ENCODE results near the gene ADK. TPM values are rescaled to one million over a fixed set of nuclear protein-coding genes. Genes with fewer than 3 reads are reported as not detected.

ADK gene
- total and polyA plus RNA-seq, 2 experiments from 2014 or later, result 46.7 to 53.7 TPM

GRCh38 chr10:74223755-74224529, 72.9 kb downstream of the ADK start:
- Histone ChIP-seq H3K9me2 (replicated peaks; ENCODE audit: insufficient read depth) (no peaks in the 10 kb centered on the region), H2AFZ (no peak overlapping the region), H4K20me1 (ENCODE audit: insufficient read depth, poor library complexity, severe bottlenecking) (no peaks in the 10 kb centered on the region), H3K4me1 (ENCODE audit: insufficient read depth) (no peaks in the 10 kb centered on the region), H3K27me3 (no peaks in the 10 kb centered on the region), H3K4me2 (no peak overlapping the region), H3K27ac (no peak overlapping the region), H3K36me3 (replicated peaks; ENCODE audit: insufficient read depth, low read depth) (no peaks in the 10 kb centered on the region), H3K79me2 (no peaks in the 10 kb centered on the region), H3K9me3 (ENCODE audit: low read depth) (no peaks in the 10 kb centered on the region), H3K4me3 (no peak overlapping the region)
- TF ChIP-seq CTCF (IDR thresholded peaks at IDR 0.05; ENCODE audit: poor library complexity), result no peak
- TF ChIP-seq EZH2 (IDR thresholded peaks at IDR 0.05; ENCODE audit: borderline replicate concordance), result no peak
- TF ChIP-seq EZH2phosphoT487 (IDR thresholded peaks at IDR 0.05; ENCODE audit: low read depth, severe bottlenecking, unreplicated experiment), result no peak
- DNase-seq (ENCODE audit: low spot score), result no peak
- WGBS (ENCODE audit: low lambda C conversion rate, missing lambda C conversion rate), result 72% methylated on average over 9 of the region's 9 CpGs

- H2AFZ ChIP-seq, result no peak overlapping the region
- 92% methylated on average over 3 of the region's 3 CpGs for WGBS (ENCODE audit: low lambda C conversion rate, missing lambda C conversion rate)
- H3K4me2 ChIP-seq, result no peak overlapping the region
- no peaks in the 10 kb centered on the region for H3K9me3 ChIP-seq (ENCODE audit: low read depth)
- no peaks in the 10 kb centered on the region for H3K27me3 ChIP-seq
- no peaks in the 10 kb centered on the region for H3K79me2 ChIP-seq
- H4K20me1 ChIP-seq (ENCODE audit: insufficient read depth, poor library complexity, severe bottlenecking), result no peaks in the 10 kb centered on the region
- TF ChIP-seq EZH2 (IDR thresholded peaks at IDR 0.05; ENCODE audit: borderline replicate concordance) (no peak), CTCF (IDR thresholded peaks at IDR 0.05; ENCODE audit: poor library complexity) (no peak), EZH2phosphoT487 (IDR thresholded peaks at IDR 0.05; ENCODE audit: low read depth, severe bottlenecking, unreplicated experiment) (no peak)
- H3K36me3 ChIP-seq (replicated peaks; ENCODE audit: insufficient read depth, low read depth), result no peaks in the 10 kb centered on the region
- H3K4me3 ChIP-seq, result no peak overlapping the region
- DNase-seq (ENCODE audit: low spot score), result no peak
- H3K4me1 ChIP-seq (ENCODE audit: insufficient read depth), result no peaks in the 10 kb centered on the region
- H3K9me2 ChIP-seq (replicated peaks; ENCODE audit: insufficient read depth), result no peaks in the 10 kb centered on the region
- H3K27ac ChIP-seq, result no peak overlapping the region
Observed at GRCh38 chr10:74227697-74228424, 76.8 kb downstream of the ADK start.

GRCh38 chr10:74231375-74231774, 80.4 kb downstream of the ADK start:
- H3K9me3 ChIP-seq (ENCODE audit: low read depth), result no peaks in the 10 kb centered on the region
- no peak overlapping the region for H3K4me3 ChIP-seq
- H3K36me3 ChIP-seq (replicated peaks; ENCODE audit: insufficient read depth, low read depth), result no peaks in the 10 kb centered on the region
- TF ChIP-seq EZH2phosphoT487 (IDR thresholded peaks at IDR 0.05; ENCODE audit: low read depth, severe bottlenecking, unreplicated experiment), result no peak
- no peak for TF ChIP-seq CTCF (IDR thresholded peaks at IDR 0.05; ENCODE audit: poor library complexity)
- no peak for TF ChIP-seq EZH2 (IDR thresholded peaks at IDR 0.05; ENCODE audit: borderline replicate concordance)
- no peak overlapping the region for H3K4me2 ChIP-seq
- no peak for DNase-seq (ENCODE audit: low spot score)
- H3K4me1 ChIP-seq (ENCODE audit: insufficient read depth), result no peaks in the 10 kb centered on the region
- 70% methylated on average over 2 of the region's 2 CpGs for WGBS (ENCODE audit: low lambda C conversion rate, missing lambda C conversion rate)
- no peaks in the 10 kb centered on the region for H4K20me1 ChIP-seq (ENCODE audit: insufficient read depth, poor library complexity, severe bottlenecking)
- no peak overlapping the region for H2AFZ ChIP-seq
- peaks cover 4% of the 10 kb centered on the region for H3K79me2 ChIP-seq
- H3K27ac ChIP-seq, result no peak overlapping the region
- no peaks in the 10 kb centered on the region for H3K9me2 ChIP-seq (replicated peaks; ENCODE audit: insufficient read depth)
- H3K27me3 ChIP-seq, result no peaks in the 10 kb centered on the region
